H1 (cell line): Measurements from ENCODE around the gene NLRP6.
A peak's percentile ranks its signal among the peaks of the same experiment; 100 is the strongest.

Source experiments
- BRCA1 ChIP-seq: IDR thresholded peaks from 2 replicates; pipeline ENCODE4 v1.6.1; 2012; ENCODE audit warnings: low read depth, low read length, improper control_type of control experiment
- CTCF ChIP-seq, 3 experiments: IDR thresholded peaks; 1 replicate in 2 of 3; 2 replicates in 1 of 3; pipeline versions ENCODE4 v1.5.1 to v1.6.1; 2011; ENCODE audit warnings: low read length in 3 of 3, mild to moderate bottlenecking in 3 of 3, inconsistent platforms in 2 of 3, low read depth in 1 of 3, moderate library complexity in 1 of 3; ENCODE audit not compliant: insufficient read depth in 1 of 3; ENCODE audit errors: control extremely low read depth in 1 of 3
- HDAC6 ChIP-seq: IDR thresholded peaks from one replicate; pipeline ENCODE4 v1.7.1; 2012; ENCODE audit warnings: low read depth, mild to moderate bottlenecking, inconsistent platforms, low read length, moderate library complexity
- NRF1 ChIP-seq: IDR thresholded peaks from 2 replicates; pipeline ENCODE4 v1.6.1; 2011; ENCODE audit warnings: mild to moderate bottlenecking, low read depth, low read length, improper control_type of control experiment
- POLR2A ChIP-seq, 2 experiments: IDR thresholded peaks; 1 replicate in 1 of 2; 2 replicates in 1 of 2; pipeline ENCODE4 v1.6.1; 2011; ENCODE audit warnings: low read depth in 2 of 2, low read length in 2 of 2, mild to moderate bottlenecking in 2 of 2; ENCODE audit errors: control extremely low read depth in 1 of 2
- POLR2AphosphoS5 ChIP-seq: IDR thresholded peaks from 2 replicates; pipeline ENCODE4 v1.6.1; 2011; ENCODE audit warnings: low read depth, low read length
- SIRT6 ChIP-seq: IDR thresholded peaks from one replicate; pipeline ENCODE4 v1.7.1; 2012; ENCODE audit warnings: low read length, inconsistent platforms
- SRF ChIP-seq: IDR thresholded peaks from 2 replicates; pipeline ENCODE4 v1.6.1; 2011; ENCODE audit warnings: mild to moderate bottlenecking, low read depth, low read length, moderate library complexity
- SUZ12 ChIP-seq: fragments of 200-600 bp; sonication (generic); IDR thresholded peaks from 2 replicates; pipeline ENCODE4 v1.6.1; 2012; ENCODE audit warnings: mild to moderate bottlenecking, inconsistent platforms, low read length, moderate library complexity, mixed read lengths
- TAF1 ChIP-seq: IDR thresholded peaks from 2 replicates; pipeline ENCODE4 v1.6.1; 2011; ENCODE audit warnings: mild to moderate bottlenecking, low read depth, low read length
- TBP ChIP-seq: IDR thresholded peaks from 2 replicates; pipeline ENCODE4 v1.6.1; 2011; ENCODE audit warnings: low read depth, low read length, improper control_type of control experiment
- YY1 ChIP-seq: IDR thresholded peaks from 2 replicates; pipeline ENCODE4 v1.6.1; 2011; ENCODE audit warnings: low read depth, mild to moderate bottlenecking, low read length

DNA sequence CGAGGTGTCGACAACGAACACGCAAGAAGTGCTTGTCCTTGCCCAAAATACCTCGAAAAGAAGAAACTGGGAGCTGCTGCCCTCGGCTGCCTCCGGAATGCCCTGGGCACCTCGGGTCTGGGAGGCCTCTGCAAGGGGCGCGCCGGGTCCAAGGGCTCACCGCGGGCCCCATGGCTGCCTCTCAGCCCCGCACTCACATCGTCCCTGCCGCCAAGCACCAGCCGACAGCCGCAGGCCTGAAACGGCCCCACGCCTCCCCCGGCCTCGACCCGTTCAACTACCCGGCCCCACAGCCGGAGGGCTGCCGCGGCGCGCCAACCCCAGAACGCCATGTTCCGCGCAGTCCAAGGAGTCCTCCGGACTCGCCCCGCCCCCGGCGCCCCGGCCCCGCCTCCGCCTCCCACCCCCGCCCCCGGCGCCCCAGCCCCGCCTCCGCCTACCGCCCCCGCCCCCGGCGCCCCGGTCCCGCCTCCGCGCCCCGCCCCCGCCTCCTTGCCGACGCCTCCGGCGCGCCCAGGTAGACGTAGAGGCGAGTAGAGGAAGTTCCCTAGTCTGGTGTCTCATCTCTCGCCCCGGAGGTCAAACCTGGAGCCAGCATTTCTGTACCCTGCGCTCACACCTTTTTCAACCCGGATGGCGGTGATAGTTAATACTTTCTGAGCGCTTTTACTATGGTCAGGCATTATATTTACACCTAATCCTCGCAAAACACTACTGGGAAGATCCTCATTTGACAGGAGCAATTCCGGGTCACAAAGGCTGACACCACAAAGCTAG, 42.0 kb upstream of the NLRP6 start, which contains the start of gene SIRT3:
- TF ChIP-seq SIRT6: no peak
- TF ChIP-seq HDAC6: no peak
- 0 out of 2 replicates have a peak, but pooled peaks have one; percentile 73 for TF ChIP-seq YY1
- TF ChIP-seq TBP: peak; percentile 57; the same call in 1 of the 2 replicates
- no peak for TF ChIP-seq POLR2AphosphoS5
- no peak for TF ChIP-seq BRCA1
- TF ChIP-seq POLR2A (IDR thresholded peaks at IDR 0.05; ENCODE audit: control extremely low read depth in 1 of 2, low read depth in 2 of 2, low read length in 2 of 2): peak in 1 of 2 experiments; percentile 67; a peak in 2 of 3 replicates
- TF ChIP-seq TAF1: peak; percentile 79
- TF ChIP-seq NRF1: no peak
- TF ChIP-seq SUZ12: no peak
- TF ChIP-seq SRF: no peak
- peak in 2 of 3 experiments; percentile 0 to 11; a peak in 3 of 4 replicates for TF ChIP-seq CTCF (IDR thresholded peaks at IDR 0.05; ENCODE audit: control extremely low read depth in 1 of 3, insufficient read depth in 1 of 3, low read depth in 1 of 3, low read length in 3 of 3)
